ENCODE measurements around the gene SLC6A18. TPM values are rescaled to one million over a fixed set of nuclear protein-coding genes. Genes with fewer than 3 reads are reported as not detected.
"Not testable (repeated sequence)": the region's sequence is repeated elsewhere in the genome, so short reads cannot be mapped to it uniquely, and the experiment has no call there.

The SLC6A18 gene
- polyA plus RNA-seq, 1 experiment = not detected

GRCh38 chr5:1228120-1228519 is 2.9 kb downstream of the SLC6A18 start:
- TF ChIP-seq CTCF (IDR thresholded peaks at IDR 0.05; ENCODE audit: insufficient read depth, low read depth, low read length) = no peak
- H3K36me3 ChIP-seq (ENCODE audit: control insufficient read depth, insufficient read depth, low read length) = no peaks in the 10 kb centered on the region
- ChIA-PET CTCF (interaction anchor here (0.8 kb wide), 1 partner anchor 60 kb away, joined by 3 read pairs; no protein-coding TSS in a partner anchor), POLR2A (no interaction called here)
- H3K4me3 ChIP-seq (ENCODE audit: low read depth, low read length) = no peak overlapping the region
- peaks cover 2% of the 10 kb centered on the region for H3K27me3 ChIP-seq (ENCODE audit: control insufficient read depth, insufficient read depth, low read length)
- no peak for DNase-seq (ENCODE audit: low read depth)

- H3K27me3 ChIP-seq (ENCODE audit: control insufficient read depth, insufficient read depth, low read length); H3K36me3 ChIP-seq (ENCODE audit: control insufficient read depth, insufficient read depth, low read length); H3K4me3 ChIP-seq (ENCODE audit: low read depth, low read length); POLR2A ChIA-PET; CTCF ChIA-PET; DNase-seq (ENCODE audit: low read depth): not testable (repeated sequence)
Measured at GRCh38 chr5:1229023-1229422, 3.8 kb downstream of the SLC6A18 start.

- Histone ChIP-seq H3K4me3 (ENCODE audit: low read depth, low read length) (no peak overlapping the region), H3K27me3 (ENCODE audit: control insufficient read depth, insufficient read depth, low read length) (peaks cover 2% of the 10 kb centered on the region), H3K36me3 (ENCODE audit: control insufficient read depth, insufficient read depth, low read length) (no peaks in the 10 kb centered on the region)
- no peak for TF ChIP-seq CTCF (IDR thresholded peaks at IDR 0.05; ENCODE audit: insufficient read depth, low read depth, low read length)
- ChIA-PET POLR2A (no interaction called here), CTCF (interaction anchor here (0.6 kb wide), 1 partner anchor 1154 kb away, joined by 3 read pairs; no protein-coding TSS in a partner anchor)
- DNase-seq (ENCODE audit: low read depth) = no peak
Measured at GRCh38 chr5:1229822-1230221, 4.6 kb downstream of the SLC6A18 start.

- H3K4me3 ChIP-seq (ENCODE audit: low read depth, low read length) = no peak overlapping the region
- H3K27me3 ChIP-seq (ENCODE audit: control insufficient read depth, insufficient read depth, low read length) = peaks cover 2% of the 10 kb centered on the region
- no peak for TF ChIP-seq CTCF (IDR thresholded peaks at IDR 0.05; ENCODE audit: insufficient read depth, low read depth, low read length)
- CTCF ChIA-PET = no interaction called here
- H3K36me3 ChIP-seq (ENCODE audit: control insufficient read depth, insufficient read depth, low read length) = no peaks in the 10 kb centered on the region
- POLR2A ChIA-PET = no interaction called here
- no peak for DNase-seq (ENCODE audit: low read depth)
Measured at GRCh38 chr5:1230551-1230950, 5.4 kb downstream of the SLC6A18 start.

GRCh38 chr5:1231354-1231905 is 6.2 kb downstream of the SLC6A18 start:
- no peak for TF ChIP-seq CTCF (IDR thresholded peaks at IDR 0.05; ENCODE audit: insufficient read depth, low read depth, low read length)
- Histone ChIP-seq H3K27me3 (ENCODE audit: control insufficient read depth, insufficient read depth, low read length) (peaks cover 2% of the 10 kb centered on the region), H3K4me3 (ENCODE audit: low read depth, low read length) (no peak overlapping the region), H3K36me3 (ENCODE audit: control insufficient read depth, insufficient read depth, low read length) (no peaks in the 10 kb centered on the region)
- POLR2A ChIA-PET = no interaction called here
- DNase-seq (ENCODE audit: low read depth) = no peak
- CTCF ChIA-PET = no interaction called here

- H3K27me3 ChIP-seq (ENCODE audit: control insufficient read depth, insufficient read depth, low read length) = peaks cover 2% of the 10 kb centered on the region
- no peak for DNase-seq (ENCODE audit: low read depth)
- no peak overlapping the region for H3K4me3 ChIP-seq (ENCODE audit: low read depth, low read length)
- ChIA-PET POLR2A (no interaction called here), CTCF (no interaction called here)
- TF ChIP-seq CTCF (IDR thresholded peaks at IDR 0.05; ENCODE audit: insufficient read depth, low read depth, low read length) = no peak
- no peaks in the 10 kb centered on the region for H3K36me3 ChIP-seq (ENCODE audit: control insufficient read depth, insufficient read depth, low read length)
Measured at GRCh38 chr5:1232780-1233179, 7.6 kb downstream of the SLC6A18 start.
